Glutamatergic neuron (in vitro differentiated cells): ENCODE measurements around the gene OR8G5. TPM values are rescaled to one million over a fixed set of nuclear protein-coding genes. Genes with fewer than 3 reads are reported as not detected.

ENCODE experiments used
- DNase-seq: peaks from one replicate; pipeline ENCODE4 v3.0.0; 2022
- H3K27ac Mint-ChIP-seq: one replicate; pipeline ENCODE4 v1.8.0; 2020; ENCODE audit warnings: mild to moderate bottlenecking, mixed read lengths, inconsistent platforms; ENCODE audit not compliant: unreplicated experiment
- H3K27me3 Mint-ChIP-seq: one replicate; pipeline ENCODE4 v1.8.0; 2020; ENCODE audit warnings: mild to moderate bottlenecking, moderate library complexity, mixed read lengths, inconsistent platforms; ENCODE audit not compliant: unreplicated experiment
- H3K36me3 Mint-ChIP-seq: one replicate; pipeline ENCODE4 v1.8.0; 2020; ENCODE audit warnings: mild to moderate bottlenecking, mixed read lengths, inconsistent platforms; ENCODE audit not compliant: unreplicated experiment
- H3K4me1 Mint-ChIP-seq: one replicate; pipeline ENCODE4 v1.8.0; 2020; ENCODE audit warnings: mild to moderate bottlenecking, low read depth, mixed read lengths, inconsistent platforms; ENCODE audit not compliant: unreplicated experiment
- H3K4me3 Mint-ChIP-seq: one replicate; pipeline ENCODE4 v1.8.0; 2020; ENCODE audit warnings: mild to moderate bottlenecking, mixed read lengths, inconsistent platforms; ENCODE audit not compliant: unreplicated experiment
- H3K9me3 Mint-ChIP-seq: one replicate; pipeline ENCODE4 v1.8.0; 2020; ENCODE audit warnings: mild to moderate bottlenecking, moderate library complexity, mixed read lengths, inconsistent platforms; ENCODE audit not compliant: unreplicated experiment
- CTCF ChIP-seq: fragments of 200-600 bp; sonication (generic); IDR thresholded peaks from one replicate; pipeline ENCODE4 v1.5.0; 2021; ENCODE audit not compliant: partially characterized antibody, unreplicated experiment
- total RNA-seq: library from RNA; stranded (reverse); fragmentation: NEBNext Ultra II Directional; extraction: Animal tissue kit (Norgen Biotek cat#: 25700); gene quantifications from one replicate; pipeline ENCODE4 v1.2.1, GENCODE V29; 2021; ENCODE audit not compliant: unreplicated experiment

The OR8G5 gene
- total RNA-seq, 1 donor from 2014 or later: not detected

DNA sequence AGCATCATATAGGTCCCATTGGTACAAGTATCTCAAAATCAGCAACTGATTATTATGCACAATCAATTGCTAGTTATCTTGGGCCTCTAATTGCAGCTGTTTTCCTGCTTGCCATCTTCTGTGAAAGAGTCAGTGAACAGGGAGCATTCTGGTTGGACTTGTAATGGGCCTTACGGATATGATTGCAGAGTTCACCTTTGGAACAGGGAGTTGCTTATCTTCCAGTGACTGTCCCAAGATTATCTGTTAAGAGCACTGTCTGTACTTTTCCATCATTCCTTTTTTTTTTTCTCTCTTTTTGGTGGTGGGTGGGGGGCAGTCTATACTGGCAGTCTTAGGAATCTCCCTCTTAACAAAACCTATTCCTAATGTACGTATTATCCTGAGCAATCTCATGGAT, 17.8 kb downstream of the OR8G5 start:
- no peak for TF ChIP-seq CTCF
- Mint-ChIP-seq H3K27ac (no peak overlapping the region), H3K4me3 (no peak overlapping the region), H3K4me1 (peaks cover 6% of the 10 kb centered on the region), H3K9me3 (no peaks in the 10 kb centered on the region), H3K27me3 (peaks cover 3% of the 10 kb centered on the region), H3K36me3 (no peaks in the 10 kb centered on the region)
- no peak for DNase-seq

DNA sequence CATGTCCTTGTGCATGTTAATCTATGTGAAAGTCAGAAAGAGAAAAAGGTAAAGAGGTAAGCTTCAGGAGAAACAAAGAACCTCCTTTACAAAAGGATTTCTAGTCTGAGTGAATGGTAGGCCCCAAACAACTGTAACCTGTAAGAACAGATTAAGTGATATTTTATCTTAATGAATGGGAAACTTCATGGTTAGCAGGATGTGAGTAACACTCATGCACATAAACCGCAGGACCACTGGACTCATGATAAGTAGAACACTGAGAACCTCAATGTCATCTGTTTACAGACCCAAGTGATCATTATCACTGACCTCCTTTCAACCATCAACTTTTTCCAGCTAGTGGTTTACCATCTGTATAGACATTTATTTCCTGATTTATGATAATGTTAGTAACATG, 19.9 kb downstream of the OR8G5 start:
- Mint-ChIP-seq H3K4me3 (no peak overlapping the region), H3K27ac (no peak overlapping the region), H3K9me3 (no peaks in the 10 kb centered on the region), H3K4me1 (peaks cover 2% of the 10 kb centered on the region), H3K36me3 (no peaks in the 10 kb centered on the region), H3K27me3 (peaks cover 3% of the 10 kb centered on the region)
- no peak for DNase-seq
- TF ChIP-seq CTCF: no peak

DNA sequence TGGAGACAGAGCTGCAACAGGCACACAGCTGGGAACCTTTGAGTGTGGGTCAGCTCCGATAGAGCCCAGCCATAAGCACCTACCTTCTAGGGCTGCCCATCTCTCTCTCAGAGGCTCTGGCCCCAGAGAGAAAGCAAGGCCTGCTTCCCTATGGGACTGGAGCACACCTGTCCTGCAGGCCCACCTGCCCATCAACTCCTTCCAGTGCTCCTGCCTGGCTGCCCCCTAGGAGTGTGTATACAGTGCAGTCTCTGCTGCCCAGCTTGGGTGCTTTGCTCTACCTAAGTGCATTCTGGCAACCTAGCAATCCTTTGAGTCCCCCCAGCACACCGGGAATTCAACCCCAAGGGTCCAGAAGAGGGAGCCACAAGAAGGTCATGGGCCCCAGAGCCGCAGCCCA, 21.0 kb downstream of the OR8G5 start:
- Mint-ChIP-seq H3K4me3 (no peak overlapping the region), H3K4me1 (no peaks in the 10 kb centered on the region), H3K27ac (no peak overlapping the region), H3K36me3 (no peaks in the 10 kb centered on the region), H3K27me3 (peaks cover 3% of the 10 kb centered on the region), H3K9me3 (peaks cover 2% of the 10 kb centered on the region)
- DNase-seq: no peak
- no peak for TF ChIP-seq CTCF

- Mint-ChIP-seq H3K4me3 (no peak overlapping the region), H3K27me3 (peaks cover 3% of the 10 kb centered on the region), H3K4me1 (no peaks in the 10 kb centered on the region), H3K36me3 (no peaks in the 10 kb centered on the region), H3K27ac (no peak overlapping the region), H3K9me3 (peaks cover 2% of the 10 kb centered on the region)
- no peak for DNase-seq
- no peak for TF ChIP-seq CTCF
Observed at GRCh38 chr11:124277804-124278203, 21.6 kb downstream of the OR8G5 start.

DNA sequence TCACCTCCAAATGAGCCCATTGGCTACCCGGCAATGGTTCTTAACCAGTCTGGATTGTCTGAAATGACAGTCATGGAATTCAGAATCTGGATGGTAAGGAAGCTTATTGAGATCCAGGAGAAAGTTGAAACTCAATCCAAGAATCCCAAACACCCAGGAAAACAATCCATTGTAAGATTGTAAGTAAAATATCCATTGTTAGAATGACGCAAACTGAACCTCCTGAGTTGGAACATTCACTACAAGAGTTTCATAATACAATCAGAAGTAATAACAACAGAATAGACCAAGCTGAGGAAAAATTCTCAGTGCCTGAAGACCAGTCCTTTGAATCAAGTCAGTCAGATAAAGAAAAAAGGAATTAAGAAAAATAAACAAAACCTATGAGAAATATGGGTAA, 22.1 kb downstream of the OR8G5 start:
- Mint-ChIP-seq H3K27ac (no peak overlapping the region), H3K9me3 (peaks cover 4% of the 10 kb centered on the region), H3K4me1 (no peaks in the 10 kb centered on the region), H3K4me3 (no peak overlapping the region), H3K36me3 (no peaks in the 10 kb centered on the region), H3K27me3 (peaks cover 3% of the 10 kb centered on the region)
- DNase-seq: no peak
- TF ChIP-seq CTCF: no peak
